ENCODE measurements around the gene DDX17. TPM values are rescaled to one million over a fixed set of nuclear protein-coding genes. Genes with fewer than 3 reads are reported as not detected.

Gene DDX17
- total RNA-seq, result 100 to 1,000 TPM; 377 to 555 TPM
- polyA plus RNA-seq, result 100 to 1,000 TPM in 1 of 2 donors, 10 to 100 TPM in 1; 50.0 to 355 TPM
- long read RNA-seq, donor 1, full-length matches to known transcripts, result 8 of 184 reads
- long read RNA-seq, donor 1, partial matches to known transcripts, result 113 of 184 reads
- long read RNA-seq, donor 1, other reads (novel, unspliced or antisense), result 63 of 184 reads
- long read RNA-seq, donor 2, full-length matches to known transcripts, result 6 of 94 reads
- long read RNA-seq, donor 2, partial matches to known transcripts, result 40 of 94 reads
- long read RNA-seq, donor 2, other reads (novel, unspliced or antisense), result 48 of 94 reads

DNA sequence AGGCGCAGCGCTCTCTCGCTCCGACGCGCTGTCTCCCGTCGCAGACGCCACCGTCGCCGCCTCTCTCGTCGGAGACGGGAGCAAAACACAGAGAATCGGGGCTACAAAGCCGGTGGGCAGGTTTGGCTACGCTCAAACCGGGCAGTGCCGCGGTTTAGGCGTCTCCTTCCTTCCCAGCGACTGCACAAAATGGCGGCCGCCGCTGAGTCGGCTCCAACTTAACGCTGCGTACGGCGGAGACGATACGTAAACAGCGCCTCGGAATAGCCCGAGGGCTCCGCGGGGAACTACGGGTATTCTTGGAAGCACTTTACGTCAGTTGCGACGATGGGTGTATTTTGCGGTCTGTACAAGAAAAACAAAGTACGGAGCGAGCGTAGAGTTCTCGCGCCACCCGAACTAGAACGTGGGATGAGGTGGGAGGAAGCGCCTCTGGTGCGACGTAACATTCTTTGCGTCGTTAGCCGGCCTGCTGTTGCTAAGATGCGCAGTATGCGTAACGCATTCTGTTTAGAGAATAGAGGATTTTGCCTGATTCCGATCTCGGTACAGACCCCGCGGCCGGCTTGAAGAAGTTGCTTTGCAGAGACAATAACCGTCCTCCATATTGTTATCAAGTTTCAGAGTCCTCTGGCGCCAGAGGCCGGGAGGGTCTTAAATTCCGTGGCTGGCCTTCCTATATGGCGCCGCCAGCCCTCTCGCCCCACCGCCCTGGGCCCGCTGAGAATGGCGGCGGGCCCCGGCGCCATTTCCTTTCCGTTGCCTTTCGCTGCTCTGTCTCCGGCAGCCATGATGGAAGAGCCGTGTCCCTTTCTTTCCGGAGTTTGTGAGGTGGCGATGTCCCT lies at the start of gene DDX17:
Gene DDX17, minus strand, starts transcription at position 194 of the 845 bp plus-strand sequence.
- H3K36me3 ChIP-seq (ENCODE audit: control insufficient read depth in 1 of 2, insufficient read depth in 2 of 2, low read length in 1 of 2), result no peaks in the 10 kb centered on the region
- intact Hi-C loops (cut with DNase I), result loop anchor here (1.0 to 10.0 kb wide), 3 partner anchors 61 to 178 kb away; partner anchors contain the start of genes DMC1 (in 1 of the 2) and TOMM22 (in 1 of the 2)
- no peaks in the 10 kb centered on the region for H3K4me1 ChIP-seq (ENCODE audit: control insufficient read depth in 1 of 2, insufficient read depth in 2 of 2, low read length in 2 of 2)
- ATAC-seq (ENCODE audit: low FRiP score) (peak; percentile 97), DNase-seq (peak; percentile 95 to 97)
- 1% methylated on average over 79 to 83 of the region's 83 CpGs for WGBS, 2 donors
- H3K9me3 ChIP-seq (ENCODE audit: control insufficient read depth, low read length), result no peaks in the 10 kb centered on the region
- H3K27me3 ChIP-seq (ENCODE audit: control insufficient read depth in 1 of 2, insufficient read depth in 2 of 2, low read length in 1 of 2), result no peaks in the 10 kb centered on the region
- H3K4me3 ChIP-seq (ENCODE audit: low read length in 2 of 2), result peak within 1 kb of the TSS; percentile 59 to 76
- H3K27ac ChIP-seq (ENCODE audit: low read depth in 1 of 2, low read length in 2 of 2), result peak within 1 kb of the TSS; percentile 93 to 99

DNA sequence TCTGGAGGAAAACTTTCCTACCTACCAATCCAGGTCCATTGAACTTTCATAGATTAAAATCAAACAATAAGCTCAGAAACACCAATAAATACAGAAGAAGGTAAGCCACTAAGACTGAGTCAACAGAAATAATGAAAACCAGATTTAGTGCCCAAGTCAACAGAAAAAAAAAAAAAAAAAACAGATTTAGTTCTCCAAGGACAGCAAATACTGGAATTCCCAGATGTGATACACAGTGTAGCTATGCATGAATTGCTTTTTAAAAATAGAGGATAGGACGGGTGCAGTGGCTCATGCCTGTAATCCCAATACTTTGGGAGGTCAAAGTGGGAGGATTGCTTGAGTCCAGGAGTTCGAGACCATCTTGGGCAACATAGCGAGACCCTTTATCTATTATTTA lies 48.2 kb upstream of the DDX17 start:
- intact Hi-C loops (cut with DNase I), result no loop called here
- no peak for DNase-seq
- H3K4me3 ChIP-seq (ENCODE audit: low read length in 2 of 2), result no peak overlapping the region
- no peaks in the 10 kb centered on the region for H3K36me3 ChIP-seq (ENCODE audit: control insufficient read depth in 1 of 2, insufficient read depth in 2 of 2, low read length in 1 of 2)
- 53 to 56% methylated on average over 3 of the region's 3 CpGs for WGBS, 2 donors
- no peaks in the 10 kb centered on the region for H3K27me3 ChIP-seq (ENCODE audit: control insufficient read depth in 1 of 2, insufficient read depth in 2 of 2, low read length in 1 of 2)
- ATAC-seq (ENCODE audit: low FRiP score), result no peak
- no peaks in the 10 kb centered on the region for H3K4me1 ChIP-seq (ENCODE audit: control insufficient read depth in 1 of 2, insufficient read depth in 2 of 2, low read length in 2 of 2)
- no peak overlapping the region for H3K27ac ChIP-seq (ENCODE audit: low read depth in 1 of 2, low read length in 2 of 2)
- no peaks in the 10 kb centered on the region for H3K9me3 ChIP-seq (ENCODE audit: control insufficient read depth, low read length)

DNA sequence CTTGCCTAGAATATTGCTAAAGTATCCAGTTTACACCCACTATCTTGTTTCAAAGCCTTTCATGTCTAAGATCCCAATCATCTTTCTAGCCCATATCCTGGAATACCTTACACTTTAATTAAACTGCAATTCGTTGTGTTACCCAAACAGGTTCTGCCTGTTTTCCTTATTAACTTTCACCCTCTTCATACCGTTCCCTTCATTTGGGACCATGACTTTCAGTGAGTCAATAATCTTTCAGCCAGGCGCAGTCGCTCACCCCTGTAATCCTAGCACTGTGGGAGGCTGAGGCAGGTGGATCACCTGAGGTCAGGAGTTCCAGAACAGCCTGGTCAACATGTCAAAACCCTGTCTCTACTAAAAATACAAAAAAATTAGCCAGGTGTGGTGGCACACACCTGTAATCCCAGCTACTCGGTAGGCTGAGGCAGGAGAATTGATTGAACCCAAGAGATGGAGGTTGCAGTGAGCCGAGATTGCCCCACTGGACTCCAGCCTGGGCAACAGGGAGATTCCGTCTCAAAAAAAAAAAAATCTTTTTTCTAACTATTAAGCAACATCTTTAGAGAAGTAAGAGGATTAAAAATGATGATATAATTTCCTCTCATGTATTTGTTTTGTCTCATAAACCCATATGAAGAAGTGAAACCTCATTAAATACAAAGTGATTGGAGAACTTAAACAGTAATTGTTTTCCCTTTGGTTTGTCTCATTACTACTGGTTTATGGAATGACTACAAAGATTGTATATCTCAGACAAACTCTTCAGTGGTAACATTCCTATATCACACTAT lies 43.2 kb upstream of the DDX17 start:
- no peak for ATAC-seq (ENCODE audit: low FRiP score)
- no peak for DNase-seq
- Histone ChIP-seq H3K9me3 (ENCODE audit: control insufficient read depth, low read length) (no peaks in the 10 kb centered on the region), H3K36me3 (ENCODE audit: control insufficient read depth in 1 of 2, insufficient read depth in 2 of 2, low read length in 1 of 2) (no peaks in the 10 kb centered on the region), H3K4me1 (ENCODE audit: control insufficient read depth in 1 of 2, insufficient read depth in 2 of 2, low read length in 2 of 2) (no peaks in the 10 kb centered on the region), H3K27ac (ENCODE audit: low read depth in 1 of 2, low read length in 2 of 2) (no peak overlapping the region), H3K27me3 (ENCODE audit: control insufficient read depth in 1 of 2, insufficient read depth in 2 of 2, low read length in 1 of 2) (no peaks in the 10 kb centered on the region), H3K4me3 (ENCODE audit: low read length in 2 of 2) (no peak overlapping the region)
- WGBS, 2 donors, result 91 to 95% methylated on average over 7 of the region's 7 CpGs
- intact Hi-C loops (cut with DNase I), result loop anchor here in 1 of 2 donors (5.0 kb wide), 1 partner anchor 37 kb away; no protein-coding TSS in a partner anchor

DNA sequence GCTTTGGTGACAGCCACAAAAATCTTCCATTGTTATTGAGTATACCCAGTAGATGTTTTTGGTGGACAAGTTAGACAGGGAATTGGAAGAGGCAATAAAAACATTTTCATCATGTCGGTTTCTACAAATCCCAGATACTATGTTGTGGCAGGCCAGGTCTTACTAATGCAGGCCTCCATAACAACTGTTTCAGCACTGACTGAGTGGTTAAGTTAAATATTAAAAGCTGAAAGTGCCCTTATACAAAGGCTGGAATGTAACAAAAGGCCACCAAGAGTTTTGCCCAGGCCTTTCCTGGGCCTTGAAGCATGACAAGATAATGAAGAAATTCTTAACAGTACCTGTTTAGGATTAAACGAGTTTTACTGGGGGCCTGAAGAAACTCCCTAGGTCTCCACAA lies 34.6 kb upstream of the DDX17 start:
- Histone ChIP-seq H3K9me3 (ENCODE audit: control insufficient read depth, low read length) (peaks cover 2% of the 10 kb centered on the region), H3K27ac (ENCODE audit: low read depth in 1 of 2, low read length in 2 of 2) (no peak overlapping the region), H3K4me3 (ENCODE audit: low read length in 2 of 2) (no peak overlapping the region), H3K4me1 (ENCODE audit: control insufficient read depth in 1 of 2, insufficient read depth in 2 of 2, low read length in 2 of 2) (no peaks in the 10 kb centered on the region), H3K27me3 (ENCODE audit: control insufficient read depth in 1 of 2, insufficient read depth in 2 of 2, low read length in 1 of 2) (no peaks in the 10 kb centered on the region), H3K36me3 (ENCODE audit: control insufficient read depth in 1 of 2, insufficient read depth in 2 of 2, low read length in 1 of 2) (no peaks in the 10 kb centered on the region)
- WGBS, 2 donors, result 85 to 90% methylated on average over 2 of the region's 2 CpGs
- intact Hi-C loops (cut with DNase I), result no loop called here
- DNase-seq, result no peak
- no peak for ATAC-seq (ENCODE audit: low FRiP score)

DNA sequence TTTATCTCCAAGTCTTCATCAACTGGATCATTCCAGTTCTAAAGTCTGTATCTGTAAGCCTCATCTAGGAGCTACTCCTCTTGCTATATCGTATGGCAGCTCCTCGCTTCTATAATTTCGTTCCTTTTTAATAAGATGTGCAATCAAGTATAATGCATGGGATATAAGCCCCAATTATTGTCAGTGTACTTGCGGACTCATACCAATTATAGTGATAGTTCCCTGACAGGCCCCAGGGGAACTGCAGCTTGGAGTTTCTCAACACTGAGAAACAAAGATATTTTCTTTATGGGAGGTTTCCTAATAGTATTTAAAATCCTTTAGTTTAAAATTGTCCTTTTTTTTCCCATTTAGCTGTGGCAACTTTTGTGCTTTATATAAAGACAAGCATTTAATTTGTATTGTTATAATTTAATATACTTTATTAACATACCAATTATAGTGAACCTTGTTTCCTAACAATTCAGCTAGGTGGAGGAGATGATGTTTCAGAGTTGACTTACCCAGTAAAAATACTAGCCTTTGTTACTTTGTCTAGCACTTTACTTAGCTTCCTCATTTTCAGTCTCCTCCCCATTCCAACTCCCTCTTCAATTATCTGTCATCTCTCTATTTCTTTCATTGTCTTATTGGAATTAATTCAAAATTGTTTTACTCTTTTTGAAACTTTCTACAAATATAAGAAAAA lies 25.3 kb upstream of the DDX17 start:
- H3K27ac ChIP-seq (ENCODE audit: low read depth in 1 of 2, low read length in 2 of 2), result no peak overlapping the region
- intact Hi-C loops (cut with DNase I), result no loop called here
- WGBS, 2 donors, result 92 to 94% methylated on average over 4 of the region's 4 CpGs

DNA sequence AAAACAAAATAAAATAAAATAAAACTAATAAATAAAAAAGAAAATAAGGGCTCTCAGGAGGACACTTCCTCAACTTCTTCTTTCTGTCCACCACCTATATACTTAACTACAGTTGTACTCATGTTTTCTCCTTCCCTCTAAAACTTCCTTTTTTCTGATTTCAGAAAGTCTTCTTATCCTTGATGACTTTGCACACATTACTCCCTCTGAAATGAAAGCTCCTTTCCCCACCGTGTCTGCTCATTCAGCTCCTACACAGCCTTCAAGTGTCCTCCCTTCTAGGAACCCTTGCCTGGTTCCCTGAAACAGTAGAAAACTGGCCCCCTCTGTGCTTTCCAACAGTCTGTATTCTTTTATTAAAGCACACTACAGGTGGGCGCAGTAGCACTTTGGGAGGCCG lies 18.3 kb upstream of the DDX17 start:
- WGBS, 2 donors, result 86 to 88% methylated on average over 3 of the region's 3 CpGs

More for the DNA sequence above, 25.3 kb upstream of the DDX17 start:
- no peak overlapping the region for H3K4me3 ChIP-seq (ENCODE audit: low read length in 2 of 2)
- no peaks in the 10 kb centered on the region for H3K36me3 ChIP-seq (ENCODE audit: control insufficient read depth in 1 of 2, insufficient read depth in 2 of 2, low read length in 1 of 2)
- no peaks in the 10 kb centered on the region for H3K9me3 ChIP-seq (ENCODE audit: control insufficient read depth, low read length)
- ATAC-seq (ENCODE audit: low FRiP score), result no peak
- no peaks in the 10 kb centered on the region for H3K27me3 ChIP-seq (ENCODE audit: control insufficient read depth in 1 of 2, insufficient read depth in 2 of 2, low read length in 1 of 2)
- no peak for DNase-seq
- H3K4me1 ChIP-seq (ENCODE audit: control insufficient read depth in 1 of 2, insufficient read depth in 2 of 2, low read length in 2 of 2), result no peaks in the 10 kb centered on the region

DNA sequence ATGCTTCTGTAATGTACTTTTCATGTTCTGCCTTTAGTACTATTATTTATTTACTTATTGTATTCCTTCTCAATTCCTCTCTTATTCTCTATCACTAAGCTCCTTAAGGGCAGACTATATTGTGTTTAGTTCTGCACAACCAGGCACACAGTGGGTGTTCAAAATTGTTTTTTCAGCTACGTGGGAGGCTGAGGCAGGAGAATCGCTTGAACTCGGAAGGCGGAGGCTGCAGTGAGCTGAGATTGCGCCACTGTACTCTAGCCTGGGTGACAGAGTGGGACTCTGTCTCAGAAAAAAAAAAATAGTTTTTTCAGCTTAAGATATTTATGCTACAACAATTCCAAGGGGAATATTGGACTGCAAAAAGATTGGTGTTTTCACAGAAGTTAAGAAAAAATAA lies 17.4 kb upstream of the DDX17 start:
- H3K27me3 ChIP-seq (ENCODE audit: control insufficient read depth in 1 of 2, insufficient read depth in 2 of 2, low read length in 1 of 2), result no peaks in the 10 kb centered on the region
- intact Hi-C loops (cut with DNase I), result no loop called here
- H3K27ac ChIP-seq (ENCODE audit: low read depth in 1 of 2, low read length in 2 of 2), result no peak overlapping the region
- H3K36me3 ChIP-seq (ENCODE audit: control insufficient read depth in 1 of 2, insufficient read depth in 2 of 2, low read length in 1 of 2), result no peaks in the 10 kb centered on the region
- ATAC-seq (ENCODE audit: low FRiP score), result no peak
- no peak for DNase-seq
- no peaks in the 10 kb centered on the region for H3K9me3 ChIP-seq (ENCODE audit: control insufficient read depth, low read length)
- H3K4me3 ChIP-seq (ENCODE audit: low read length in 2 of 2), result no peak overlapping the region
- no peaks in the 10 kb centered on the region for H3K4me1 ChIP-seq (ENCODE audit: control insufficient read depth in 1 of 2, insufficient read depth in 2 of 2, low read length in 2 of 2)
- 94 to 95% methylated on average over 5 of the region's 5 CpGs for WGBS, 2 donors

More for the DNA sequence above, 18.3 kb upstream of the DDX17 start:
- H3K4me3 ChIP-seq (ENCODE audit: low read length in 2 of 2), result no peak overlapping the region
- no peaks in the 10 kb centered on the region for H3K4me1 ChIP-seq (ENCODE audit: control insufficient read depth in 1 of 2, insufficient read depth in 2 of 2, low read length in 2 of 2)
- intact Hi-C loops (cut with DNase I), result no loop called here
- H3K36me3 ChIP-seq (ENCODE audit: control insufficient read depth in 1 of 2, insufficient read depth in 2 of 2, low read length in 1 of 2), result no peaks in the 10 kb centered on the region
- no peaks in the 10 kb centered on the region for H3K9me3 ChIP-seq (ENCODE audit: control insufficient read depth, low read length)
- no peak for DNase-seq
- H3K27ac ChIP-seq (ENCODE audit: low read depth in 1 of 2, low read length in 2 of 2), result no peak overlapping the region
- no peaks in the 10 kb centered on the region for H3K27me3 ChIP-seq (ENCODE audit: control insufficient read depth in 1 of 2, insufficient read depth in 2 of 2, low read length in 1 of 2)
- no peak for ATAC-seq (ENCODE audit: low FRiP score)

DNA sequence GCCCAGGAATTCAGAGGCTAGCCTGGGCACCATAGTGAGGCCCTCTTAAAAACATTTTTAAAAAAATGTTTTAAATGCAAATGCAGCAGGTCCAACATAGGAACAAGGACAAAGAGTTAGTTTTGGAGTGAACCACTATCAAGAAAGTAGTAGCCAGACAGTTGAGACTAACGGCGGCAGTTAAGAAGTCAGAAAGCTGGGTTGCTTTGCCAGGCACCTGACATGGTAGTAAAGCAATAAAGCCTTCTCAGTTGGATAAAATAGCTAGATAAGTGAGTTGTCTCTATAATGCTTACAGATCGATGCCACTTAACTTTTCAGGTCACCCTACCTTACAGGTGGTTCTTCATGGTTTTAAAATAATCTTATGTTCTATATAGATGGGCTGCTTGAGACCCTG lies 16.9 kb upstream of the DDX17 start:
- DNase-seq (no peak), ATAC-seq (ENCODE audit: low FRiP score) (no peak)
- Histone ChIP-seq H3K4me1 (ENCODE audit: control insufficient read depth in 1 of 2, insufficient read depth in 2 of 2, low read length in 2 of 2) (no peaks in the 10 kb centered on the region), H3K36me3 (ENCODE audit: control insufficient read depth in 1 of 2, insufficient read depth in 2 of 2, low read length in 1 of 2) (no peaks in the 10 kb centered on the region), H3K4me3 (ENCODE audit: low read length in 2 of 2) (no peak overlapping the region), H3K9me3 (ENCODE audit: control insufficient read depth, low read length) (no peaks in the 10 kb centered on the region), H3K27ac (ENCODE audit: low read depth in 1 of 2, low read length in 2 of 2) (no peak overlapping the region), H3K27me3 (ENCODE audit: control insufficient read depth in 1 of 2, insufficient read depth in 2 of 2, low read length in 1 of 2) (no peaks in the 10 kb centered on the region)
- intact Hi-C loops (cut with DNase I), result no loop called here
- 87 to 93% methylated on average over 3 of the region's 3 CpGs for WGBS, 2 donors

All from aorta (tissue), 5 donors.